HL-60 (cell line): Measurements from ENCODE around the gene FOXK2.

Source experiments
- GABPA ChIP-seq: IDR thresholded peaks from 2 replicates; pipeline ENCODE4 v1.6.1; 2012; ENCODE audit warnings: low read depth
- TF ChIP-seq, protein P1 (sequence below): IDR thresholded peaks from one replicate; pipeline ENCODE4 v1.5.1; 2011; ENCODE audit warnings: low read length, control low read depth, inconsistent platforms; ENCODE audit not compliant: insufficient read depth
- TF ChIP-seq, protein P2 (sequence below): IDR thresholded peaks from 2 replicates; pipeline ENCODE4 v1.6.1; 2012; ENCODE audit warnings: low read depth; ENCODE audit not compliant: insufficient replicate concordance

DNA sequence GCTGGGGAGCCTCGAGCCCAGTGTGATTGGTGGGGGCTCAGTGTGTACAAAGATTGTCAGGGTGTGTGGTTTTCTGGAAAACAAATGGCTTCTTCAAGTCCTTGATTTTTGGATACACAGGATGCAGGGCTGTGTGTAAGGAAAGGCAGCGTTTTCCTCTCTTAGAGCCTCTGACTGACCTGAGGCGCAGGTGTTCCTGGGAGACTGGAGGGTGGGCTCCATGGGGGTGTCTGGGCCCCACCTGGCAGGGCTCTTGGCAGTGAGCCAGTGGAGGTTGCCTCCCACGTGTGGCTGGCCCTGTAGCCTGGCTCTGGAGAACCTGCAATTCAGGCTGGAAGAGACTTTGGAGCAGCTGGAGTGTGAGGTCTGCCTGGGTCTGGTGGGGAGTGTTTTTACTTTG is 5.0 kb downstream of the FOXK2 start:
- TF ChIP-seq, protein P1, sequence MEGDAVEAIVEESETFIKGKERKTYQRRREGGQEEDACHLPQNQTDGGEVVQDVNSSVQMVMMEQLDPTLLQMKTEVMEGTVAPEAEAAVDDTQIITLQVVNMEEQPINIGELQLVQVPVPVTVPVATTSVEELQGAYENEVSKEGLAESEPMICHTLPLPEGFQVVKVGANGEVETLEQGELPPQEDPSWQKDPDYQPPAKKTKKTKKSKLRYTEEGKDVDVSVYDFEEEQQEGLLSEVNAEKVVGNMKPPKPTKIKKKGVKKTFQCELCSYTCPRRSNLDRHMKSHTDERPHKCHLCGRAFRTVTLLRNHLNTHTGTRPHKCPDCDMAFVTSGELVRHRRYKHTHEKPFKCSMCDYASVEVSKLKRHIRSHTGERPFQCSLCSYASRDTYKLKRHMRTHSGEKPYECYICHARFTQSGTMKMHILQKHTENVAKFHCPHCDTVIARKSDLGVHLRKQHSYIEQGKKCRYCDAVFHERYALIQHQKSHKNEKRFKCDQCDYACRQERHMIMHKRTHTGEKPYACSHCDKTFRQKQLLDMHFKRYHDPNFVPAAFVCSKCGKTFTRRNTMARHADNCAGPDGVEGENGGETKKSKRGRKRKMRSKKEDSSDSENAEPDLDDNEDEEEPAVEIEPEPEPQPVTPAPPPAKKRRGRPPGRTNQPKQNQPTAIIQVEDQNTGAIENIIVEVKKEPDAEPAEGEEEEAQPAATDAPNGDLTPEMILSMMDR: no peak
- TF ChIP-seq, protein P2, sequence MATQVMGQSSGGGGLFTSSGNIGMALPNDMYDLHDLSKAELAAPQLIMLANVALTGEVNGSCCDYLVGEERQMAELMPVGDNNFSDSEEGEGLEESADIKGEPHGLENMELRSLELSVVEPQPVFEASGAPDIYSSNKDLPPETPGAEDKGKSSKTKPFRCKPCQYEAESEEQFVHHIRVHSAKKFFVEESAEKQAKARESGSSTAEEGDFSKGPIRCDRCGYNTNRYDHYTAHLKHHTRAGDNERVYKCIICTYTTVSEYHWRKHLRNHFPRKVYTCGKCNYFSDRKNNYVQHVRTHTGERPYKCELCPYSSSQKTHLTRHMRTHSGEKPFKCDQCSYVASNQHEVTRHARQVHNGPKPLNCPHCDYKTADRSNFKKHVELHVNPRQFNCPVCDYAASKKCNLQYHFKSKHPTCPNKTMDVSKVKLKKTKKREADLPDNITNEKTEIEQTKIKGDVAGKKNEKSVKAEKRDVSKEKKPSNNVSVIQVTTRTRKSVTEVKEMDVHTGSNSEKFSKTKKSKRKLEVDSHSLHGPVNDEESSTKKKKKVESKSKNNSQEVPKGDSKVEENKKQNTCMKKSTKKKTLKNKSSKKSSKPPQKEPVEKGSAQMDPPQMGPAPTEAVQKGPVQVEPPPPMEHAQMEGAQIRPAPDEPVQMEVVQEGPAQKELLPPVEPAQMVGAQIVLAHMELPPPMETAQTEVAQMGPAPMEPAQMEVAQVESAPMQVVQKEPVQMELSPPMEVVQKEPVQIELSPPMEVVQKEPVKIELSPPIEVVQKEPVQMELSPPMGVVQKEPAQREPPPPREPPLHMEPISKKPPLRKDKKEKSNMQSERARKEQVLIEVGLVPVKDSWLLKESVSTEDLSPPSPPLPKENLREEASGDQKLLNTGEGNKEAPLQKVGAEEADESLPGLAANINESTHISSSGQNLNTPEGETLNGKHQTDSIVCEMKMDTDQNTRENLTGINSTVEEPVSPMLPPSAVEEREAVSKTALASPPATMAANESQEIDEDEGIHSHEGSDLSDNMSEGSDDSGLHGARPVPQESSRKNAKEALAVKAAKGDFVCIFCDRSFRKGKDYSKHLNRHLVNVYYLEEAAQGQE: no peak
- no peak for TF ChIP-seq GABPA
